BJ (cell line): ENCODE results near the gene RTL10. TPM values are rescaled to one million over a fixed set of nuclear protein-coding genes. Genes with fewer than 3 reads are reported as not detected.
A peak's percentile ranks its signal among the peaks of the same experiment; 100 is the strongest.

Source experiments
- CTCF ChIA-PET: fragments of 350-600 bp; formaldehyde crosslinking; extraction: SDS; loops from one replicate; lab custom pipeline; 2021; ENCODE audit warnings: antibody characterized with exemption, inconsistent platforms; lab: Yijun Ruan, JAX
- POLR2A ChIA-PET: fragments of 300-600 bp; sonication (Branson Sonifier 250); formaldehyde crosslinking; extraction: SDS; loops from one replicate; lab custom pipeline; 2021; ENCODE audit warnings: antibody characterized with exemption; lab: Charles Lee
- DNase-seq: peaks from one replicate; pipeline ENCODE4 v3.0.0-alpha.2; 2011; ENCODE audit warnings: low read depth
- H3K27me3 ChIP-seq: 2 replicates; pipeline ENCODE4 v1.6.0; 2011; ENCODE audit warnings: low read length; ENCODE audit not compliant: control insufficient read depth, insufficient read depth
- H3K36me3 ChIP-seq: 2 replicates; pipeline ENCODE4 v1.5.1; 2011; ENCODE audit warnings: low read length; ENCODE audit not compliant: control insufficient read depth, insufficient read depth
- H3K4me3 ChIP-seq: 2 replicates; pipeline ENCODE4 v1.5.1; 2011; ENCODE audit warnings: low read depth, mild to moderate bottlenecking, control low read depth, low read length
- CTCF ChIP-seq: IDR thresholded peaks from 2 replicates; pipeline ENCODE4 v1.5.1; 2011; ENCODE audit warnings: low read depth, mild to moderate bottlenecking, control low read depth, inconsistent platforms, low read length, moderate library complexity; ENCODE audit not compliant: insufficient read depth
- polyA plus RNA-seq: library from polyadenylated mRNA; depleted of rRNA; stranded (reverse); fragments of >200 nt; gene quantifications from 2 replicates; pipeline ENCODE4 v1.2.3, GENCODE V29; 2011

RTL10 gene
- polyA plus RNA-seq, 1 experiment = 18.9 TPM

- no peaks in the 10 kb centered on the region for H3K36me3 ChIP-seq
- no peak overlapping the region for H3K4me3 ChIP-seq
- POLR2A ChIA-PET = no interaction called here
- TF ChIP-seq CTCF = no peak
- H3K27me3 ChIP-seq = no peaks in the 10 kb centered on the region
- no peak for DNase-seq
- CTCF ChIA-PET = no interaction called here
Observed at GRCh38 chr22:19863571-19863970, 8.9 kb upstream of the RTL10 start.

GRCh38 chr22:19862619-19863246 is 8.1 kb upstream of the RTL10 start:
- ChIA-PET CTCF (no interaction called here), POLR2A (no interaction called here)
- Histone ChIP-seq H3K27me3 (no peaks in the 10 kb centered on the region), H3K4me3 (no peak overlapping the region), H3K36me3 (no peaks in the 10 kb centered on the region)
- no peak for DNase-seq
- no peak for TF ChIP-seq CTCF

- no peak for DNase-seq
- H3K4me3 ChIP-seq = no peak overlapping the region
- TF ChIP-seq CTCF = no peak
- no peaks in the 10 kb centered on the region for H3K36me3 ChIP-seq
- POLR2A ChIA-PET = no interaction called here
- CTCF ChIA-PET = no interaction called here
- H3K27me3 ChIP-seq = no peaks in the 10 kb centered on the region
Observed at GRCh38 chr22:19859861-19860510, 5.3 kb upstream of the RTL10 start.

GRCh38 chr22:19857382-19857781 is 2.7 kb upstream of the RTL10 start:
- no peak for TF ChIP-seq CTCF
- CTCF ChIA-PET = no interaction called here
- no peaks in the 10 kb centered on the region for H3K27me3 ChIP-seq
- no peak for DNase-seq
- H3K36me3 ChIP-seq = no peaks in the 10 kb centered on the region
- POLR2A ChIA-PET = no interaction called here
- no peak overlapping the region for H3K4me3 ChIP-seq

- TF ChIP-seq CTCF = no peak
- CTCF ChIA-PET = interaction anchor here (0.7 to 3.0 kb wide), 6 partner anchors 15 to 233 kb away, joined by 3 to 14 read pairs (median 5); no protein-coding TSS in a partner anchor
- Histone ChIP-seq H3K4me3 (peak overlapping the region; percentile 81), H3K27me3 (no peaks in the 10 kb centered on the region), H3K36me3 (peaks cover 14% of the 10 kb centered on the region)
- no peak for DNase-seq
- POLR2A ChIA-PET = no interaction called here
Observed at GRCh38 chr22:19855504-19856409, 1.1 kb upstream of the RTL10 start.
